Spleen (tissue), 7 donors: ENCODE results near the gene RFLNA.

Experiments used
- CTCF ChIP-seq, 11 experiments: fragments of 200-600 bp in 7 of 11; fragments of 450-650 bp in 4 of 11; sonication (generic) in 4 of 11; IDR thresholded peaks in 8 of 11; conservative IDR thresholded peaks in 3 of 11; 1 replicate in 7 of 11; 2 replicates in 4 of 11; pipeline versions ENCODE4 v1.4.0 to v1.8.0; 2016 to 2021; ENCODE audit warnings: antibody characterized with exemption in 11 of 11, inconsistent platforms in 4 of 11, mild to moderate bottlenecking in 1 of 11
- POLR2A ChIP-seq, 3 donors: fragments of 450-650 bp; IDR thresholded peaks; one replicate each; pipeline ENCODE4 v1.5.1; 2017; ENCODE audit warnings: antibody characterized with exemption in 3 of 3, mild to moderate bottlenecking in 1 of 3
- POLR2AphosphoS5 ChIP-seq, 3 donors: sonication (generic); formaldehyde crosslinking; IDR thresholded peaks; one replicate each; pipeline ENCODE4 v1.5.1; 2017; ENCODE audit warnings: antibody characterized with exemption in 3 of 3
- donor health status: DM: no; HTN: no; CAD: no; lungs with moderate emphysema.
- donor health status: DM: no; HTN: no; CAD: no.
- donor health status: DM: no; HTN: no; CAD: no.

GRCh38 chr12:124345795-124346194 is 50.9 kb downstream of the RFLNA start:
- TF ChIP-seq CTCF (IDR thresholded peaks at IDR 0.05 in 8 of 11, conservative IDR thresholded peaks at IDR 0.05 in 3 of 11) (no peak), POLR2A (IDR thresholded peaks at IDR 0.05) (no peak), POLR2AphosphoS5 (IDR thresholded peaks at IDR 0.05) (no peak)
